ENCODE data around the gene TEX22.
A peak's percentile ranks its signal among the peaks of the same experiment; 100 is the strongest.

Gene TEX22

GRCh38 chr14:105455766-105456660 is 57.7 kb downstream of the TEX22 start:
- ChIA-PET CTCF (interaction anchor here (1.1 to 1.7 kb wide), 2 partner anchors 25 to 84 kb away, joined by 6 to 7 read pairs; no protein-coding TSS in a partner anchor), POLR2A (interaction anchor here (1.1 kb wide), 1 partner anchor 25 kb away, joined by 4 read pairs; no protein-coding TSS in a partner anchor)
- H3K4me3 ChIP-seq (ENCODE audit: low read depth, low read length): no peak overlapping the region
- TF ChIP-seq FEZF1 (tag by site-specific recombination; IDR thresholded peaks at IDR 0.05): no peak
- no peak for TF ChIP-seq PATZ1 (tag by site-specific recombination; IDR thresholded peaks at IDR 0.05)
- no peak for TF ChIP-seq ZBTB26 (tag by site-specific recombination; optimal IDR thresholded peaks at IDR 0.05)
- no peak for TF ChIP-seq ZNF626 (tag by site-specific recombination; IDR thresholded peaks at IDR 0.05)
- TF ChIP-seq ZNF23 (tag by site-specific recombination; IDR thresholded peaks at IDR 0.05; ENCODE audit: borderline replicate concordance): no peak
- no peak for TF ChIP-seq ZBTB7A (tag by site-specific recombination; IDR thresholded peaks at IDR 0.05; ENCODE audit: low read depth)
- no peak for TF ChIP-seq KLF10 (tag by site-specific recombination; IDR thresholded peaks at IDR 0.05)
- TF ChIP-seq ZNF112 (tag by site-specific recombination; IDR thresholded peaks at IDR 0.05): no peak
- TF ChIP-seq ZNF433 (tag by site-specific recombination; IDR thresholded peaks at IDR 0.05; ENCODE audit: low read depth): no peak
- H3K4me1 ChIP-seq (ENCODE audit: control insufficient read depth, insufficient read depth, low read length): no peaks in the 10 kb centered on the region
- H3K27ac ChIP-seq (ENCODE audit: extremely low read depth, low read depth, low read length): no peak overlapping the region
- peaks cover 13 to 78% of the 10 kb centered on the region in 2 experiments; a peak in 2 of 3 replicates for H3K36me3 ChIP-seq (ENCODE audit: control insufficient read depth in 2 of 2, insufficient read depth in 1 of 2, low read length in 2 of 2)
- no peaks in the 10 kb centered on the region for H3K9me3 ChIP-seq (ENCODE audit: control insufficient read depth, insufficient read depth, low read depth, low read length)

GRCh38 chr14:105456736-105457617 is 58.6 kb downstream of the TEX22 start:
- no peaks in the 10 kb centered on the region for H3K4me1 ChIP-seq (ENCODE audit: control insufficient read depth, insufficient read depth, low read length)
- CTCF ChIA-PET: interaction anchor here (1.0 to 1.7 kb wide), 3 partner anchors 24 to 85 kb away, joined by 5 to 7 read pairs (median 6); no protein-coding TSS in a partner anchor
- POLR2A ChIA-PET: interaction anchor here (1.1 kb wide), 1 partner anchor 24 kb away, joined by 4 read pairs; no protein-coding TSS in a partner anchor
- H3K9me3 ChIP-seq (ENCODE audit: control insufficient read depth, insufficient read depth, low read depth, low read length): no peaks in the 10 kb centered on the region
- H3K36me3 ChIP-seq (ENCODE audit: control insufficient read depth in 2 of 2, insufficient read depth in 1 of 2, low read length in 2 of 2): peaks cover 13 to 80% of the 10 kb centered on the region in 2 experiments; a peak in 2 of 3 replicates
- no peak overlapping the region for H3K27ac ChIP-seq (ENCODE audit: extremely low read depth, low read depth, low read length)
- no peak overlapping the region for H3K4me3 ChIP-seq (ENCODE audit: low read depth, low read length)
- no peak for TF ChIP-seq ZBTB11 (tag by site-specific recombination; conservative IDR thresholded peaks at IDR 0.05; ENCODE audit: low read depth)
- TF ChIP-seq ZFHX2 (tag by site-specific recombination; conservative IDR thresholded peaks at IDR 0.05): 0 out of 2 replicates have a peak, but pooled peaks have one; percentile 7
- TF ChIP-seq ZIC2 (tag by site-specific recombination; IDR thresholded peaks at IDR 0.05): peak; percentile 69
